Kidney (tissue), 14 donors: ENCODE results near the gene MAP3K5. TPM values are rescaled to one million over a fixed set of nuclear protein-coding genes. Genes with fewer than 3 reads are reported as not detected.

Experiments
- DNase-seq, 5 donors: peaks; one replicate each; pipeline ENCODE4 v3.0.0-alpha.2; 2013 to 2020
- FAIRE-seq: peaks from 2 replicates; lab custom pipeline; 2012; peaks lifted over from hg19 to GRCh38; lab: Jason Lieb, UNC
- H3K27ac ChIP-seq, 2 donors: one replicate each; pipeline ENCODE4 v1.7.0; 2013; ENCODE audit warnings: low read depth in 2 of 2, low read length in 2 of 2, inconsistent platforms in 1 of 2
- H3K27me3 ChIP-seq: one replicate; pipeline ENCODE4 v1.7.1; 2013; ENCODE audit warnings: low read length, inconsistent platforms; ENCODE audit not compliant: control insufficient read depth, insufficient read depth
- H3K36me3 ChIP-seq, 3 donors: one replicate each; pipeline versions ENCODE4 v1.7.0 to v1.7.1; 2013; ENCODE audit warnings: low read length in 3 of 3, control low read depth in 1 of 3, inconsistent platforms in 1 of 3; ENCODE audit not compliant: insufficient read depth in 3 of 3, control insufficient read depth in 2 of 3
- H3K4me1 ChIP-seq, 3 donors: one replicate each; pipeline versions ENCODE4 v1.7.0 to v1.7.1; 2013; ENCODE audit warnings: low read length in 3 of 3, inconsistent platforms in 1 of 3, low read depth in 1 of 3; ENCODE audit not compliant: control insufficient read depth in 2 of 3, insufficient read depth in 2 of 3
- H3K4me3 ChIP-seq, 3 donors: one replicate each; pipeline versions ENCODE4 v1.7.0 to v1.8.1; 2013; ENCODE audit warnings: low read length in 3 of 3, control low read depth in 1 of 3, inconsistent platforms in 1 of 3
- H3K9ac ChIP-seq, 3 donors: one replicate each; pipeline versions ENCODE4 v1.7.0 to v1.7.1; 2013; ENCODE audit warnings: low read length in 3 of 3, control low read depth in 1 of 3, inconsistent platforms in 1 of 3
- H3K9me3 ChIP-seq, 3 donors: one replicate each; pipeline versions ENCODE4 v1.7.0 to v1.7.1; 2013; ENCODE audit warnings: low read length in 3 of 3, control low read depth in 1 of 3, inconsistent platforms in 1 of 3; ENCODE audit not compliant: control insufficient read depth in 2 of 3, insufficient read depth in 1 of 3
- CTCF ChIP-seq: IDR thresholded peaks from 3 replicates; pipeline ENCODE4 v1.5.1; 2012; ENCODE audit warnings: mild to moderate bottlenecking, moderate library complexity, borderline replicate concordance; ENCODE audit not compliant: insufficient read depth; ENCODE audit errors: extremely low read depth
- intact Hi-C: fragments of 100-400 bp; cut with DNase I; formaldehyde crosslinking; loops from one replicate; pipeline ENCODE4 v1.11.1; 2022
- polyA plus RNA-seq: library from polyadenylated mRNA; stranded (reverse); fragments of 350-450 nt; fragmentation: Illumina TruSeq; extraction: RNeasy Lipid Tissue Mini Kit (QIAGEN cat#74804); gene quantifications from one replicate; pipeline ENCODE4 v1.2.3, GENCODE V29; 2014; ENCODE audit warnings: low read depth, low replicate concordance; ENCODE audit not compliant: insufficient read depth
- total RNA-seq: library from RNA; stranded (reverse); fragmentation: NEBNext Ultra II Directional; extraction: Animal tissue kit (Norgen Biotek cat#: 25700); gene quantifications from one replicate; pipeline ENCODE4 v1.2.1, GENCODE V29; 2021
- donor health status: control.
- donor health status: control.
- donor health status: control.
- donor health status: control.
- donor health status: control.
- donor health status: DM: yes; HTN: yes; CAD: no.
- donor health status: Normal renal cell carcinoma (clear cell type).

Gene MAP3K5
- total and polyA plus RNA-seq, 2 donors from 2014 or later = 5.9 to 32.9 TPM

GRCh38 chr6:136520517-136520916, 271.8 kb downstream of the MAP3K5 start:
- no peak for TF ChIP-seq CTCF
- Histone ChIP-seq H3K9ac (no peak overlapping the region), H3K4me1 (peaks cover 0 to 3% (median 0%) of the 10 kb centered on the region in 3 donors), H3K36me3 (no peaks in the 10 kb centered on the region), H3K27ac (no peak overlapping the region), H3K9me3 (no peaks in the 10 kb centered on the region), H3K4me3 (no peak overlapping the region), H3K27me3 (no peaks in the 10 kb centered on the region)
- FAIRE-seq (no peak), DNase-seq (no peak)
- intact Hi-C loops = no loop called here

- Histone ChIP-seq H3K4me1 (peaks cover 0 to 3% (median 0%) of the 10 kb centered on the region in 3 donors), H3K4me3 (no peak overlapping the region), H3K36me3 (no peaks in the 10 kb centered on the region), H3K9me3 (no peaks in the 10 kb centered on the region), H3K27me3 (no peaks in the 10 kb centered on the region), H3K9ac (no peak overlapping the region), H3K27ac (no peak overlapping the region)
- intact Hi-C loops = no loop called here
- DNase-seq (no peak), FAIRE-seq (no peak)
- TF ChIP-seq CTCF = no peak
Measured at GRCh38 chr6:136517582-136517981, 274.7 kb downstream of the MAP3K5 start.

GRCh38 chr6:136517002-136517401, 275.3 kb downstream of the MAP3K5 start:
- no peak overlapping the region for H3K27ac ChIP-seq
- no peaks in the 10 kb centered on the region for H3K36me3 ChIP-seq
- TF ChIP-seq CTCF = no peak
- H3K9ac ChIP-seq = no peak overlapping the region
- H3K27me3 ChIP-seq = no peaks in the 10 kb centered on the region
- H3K9me3 ChIP-seq = no peaks in the 10 kb centered on the region
- no peak overlapping the region for H3K4me3 ChIP-seq
- H3K4me1 ChIP-seq = peaks cover 0 to 3% (median 0%) of the 10 kb centered on the region in 3 donors
- FAIRE-seq = no peak
- intact Hi-C loops = no loop called here
- DNase-seq = no peak

- intact Hi-C loops = no loop called here
- DNase-seq (no peak), FAIRE-seq (no peak)
- Histone ChIP-seq H3K9ac (no peak overlapping the region), H3K4me1 (peaks cover 0 to 4% (median 0%) of the 10 kb centered on the region in 3 donors), H3K27ac (no peak overlapping the region), H3K27me3 (no peaks in the 10 kb centered on the region), H3K4me3 (no peak overlapping the region), H3K9me3 (no peaks in the 10 kb centered on the region), H3K36me3 (no peaks in the 10 kb centered on the region)
- no peak for TF ChIP-seq CTCF
Measured at GRCh38 chr6:136514591-136514990, 277.7 kb downstream of the MAP3K5 start.
